Ovary (tissue), 9 donors: ENCODE data around the gene CHCHD6. TPM values are rescaled to one million over a fixed set of nuclear protein-coding genes. Genes with fewer than 3 reads are reported as not detected.

Source experiments
- DNase-seq, 5 donors: peaks; one replicate each; pipeline ENCODE4 v3.0.0-alpha.2; 2019 to 2020
- H3K27ac ChIP-seq, 2 donors: fragments of 200-600 bp; one replicate each; pipeline versions ENCODE4 v1.5.1 to v1.8.0; 2019 to 2022
- H3K27me3 ChIP-seq: fragments of 200-600 bp; one replicate; pipeline ENCODE4 v1.8.0; 2022
- H3K36me3 ChIP-seq: fragments of 200-600 bp; sonication (generic); one replicate; pipeline ENCODE4 v1.5.1; 2019
- H3K4me1 ChIP-seq: one replicate; pipeline ENCODE4 v1.8.1; 2013; ENCODE audit warnings: mild to moderate bottlenecking, moderate library complexity; ENCODE audit not compliant: insufficient read depth
- H3K4me3 ChIP-seq: fragments of 200-600 bp; sonication (generic); one replicate; pipeline ENCODE4 v1.5.1; 2017
- H3K9me3 ChIP-seq, 2 donors: fragments of 200-600 bp in 1 of 2; sonication (generic) in 1 of 2; one replicate each; pipeline versions ENCODE4 v1.5.1 to v1.8.1; 2013 to 2019; ENCODE audit warnings: mild to moderate bottlenecking in 1 of 2, moderate library complexity in 1 of 2
- EP300 ChIP-seq: sonication (generic); formaldehyde crosslinking; IDR thresholded peaks from one replicate; pipeline ENCODE4 v1.6.1; 2017; ENCODE audit warnings: antibody characterized with exemption
- POLR2A ChIP-seq: fragments of 450-650 bp; IDR thresholded peaks from one replicate; pipeline ENCODE4 v1.6.1; 2017; ENCODE audit warnings: antibody characterized with exemption, mild to moderate bottlenecking, moderate library complexity
- WGBS, 3 donors: extraction: QIAGEN DNeasy Blood & Tissue Kit in 1 of 3; methylation state at CpG; one replicate each; pipeline versions ENCODE4 v1.1.5 to v1.1.7; 2013 to 2017; 5-methylcytosine and 5-hydroxymethylcytosine counted together
- intact Hi-C, 4 donors: fragments of 100-400 bp; cut with DNase I; formaldehyde crosslinking; loops; one replicate each; pipeline versions ENCODE4 v1.11.0 to v1.15.1; 2022 to 2023
- polyA plus RNA-seq, 2 donors: library from polyadenylated mRNA; stranded (reverse); fragments of 200-250 nt in 1 of 2; fragments of 350-450 nt in 1 of 2; fragmentation: Illumina TruSeq in 1 of 2; extraction: RNeasy Lipid Tissue Mini Kit (QIAGEN cat#74804) in 1 of 2; gene quantifications; one replicate each; pipeline ENCODE4 v1.2.3, GENCODE V29; 2013 to 2014
- total RNA-seq, 7 donors: library from RNA; depleted of rRNA in 2 of 7; stranded (reverse); fragments of >200 nt in 2 of 7; fragmentation: NEBNext Ultra II Directional in 3 of 7; extraction: Animal tissue kit (Norgen Biotek cat#: 25700) in 3 of 7; gene quantifications; one replicate each; pipeline versions ENCODE4 v1.1.0 to v1.2.4, GENCODE V29; 2016 to 2023
- TF ChIP-seq, protein P1 (sequence below), 3 donors: fragments of 450-650 bp in 2 of 3; fragments of 200-600 bp in 1 of 3; IDR thresholded peaks; one replicate each; pipeline versions ENCODE4 v1.5.1 to v1.8.0; 2016 to 2022; ENCODE audit warnings: antibody characterized with exemption in 3 of 3, mild to moderate bottlenecking in 1 of 3
- donor health status: DM: no; HTN: no; CAD: no; lungs with moderate emphysema.
- donor health status: DM: no; HTN: no; CAD: no.
- donor health status: Bipolar disorder and iron deficiency.
- donor health status: DM: yes; HTN: yes; CAD: no.
- donor health status: DM: no; HTN: no; CAD: no.
- donor health status: DM: yes; HTN: yes; CAD: no.

Gene CHCHD6
- total and polyA plus RNA-seq, 9 donors: 8.5 to 24.6 (median 19.5) TPM

GRCh38 chr3:126922466-126922865 lies 218.4 kb downstream of the CHCHD6 start:
- H3K9me3 ChIP-seq: no peaks in the 10 kb centered on the region
- no peaks in the 10 kb centered on the region for H3K27me3 ChIP-seq
- 92 to 99% (median 93%) methylated on average over 4 of the region's 4 CpGs for WGBS, 3 donors
- peaks cover 7% of the 10 kb centered on the region for H3K4me1 ChIP-seq
- TF ChIP-seq, protein P1, sequence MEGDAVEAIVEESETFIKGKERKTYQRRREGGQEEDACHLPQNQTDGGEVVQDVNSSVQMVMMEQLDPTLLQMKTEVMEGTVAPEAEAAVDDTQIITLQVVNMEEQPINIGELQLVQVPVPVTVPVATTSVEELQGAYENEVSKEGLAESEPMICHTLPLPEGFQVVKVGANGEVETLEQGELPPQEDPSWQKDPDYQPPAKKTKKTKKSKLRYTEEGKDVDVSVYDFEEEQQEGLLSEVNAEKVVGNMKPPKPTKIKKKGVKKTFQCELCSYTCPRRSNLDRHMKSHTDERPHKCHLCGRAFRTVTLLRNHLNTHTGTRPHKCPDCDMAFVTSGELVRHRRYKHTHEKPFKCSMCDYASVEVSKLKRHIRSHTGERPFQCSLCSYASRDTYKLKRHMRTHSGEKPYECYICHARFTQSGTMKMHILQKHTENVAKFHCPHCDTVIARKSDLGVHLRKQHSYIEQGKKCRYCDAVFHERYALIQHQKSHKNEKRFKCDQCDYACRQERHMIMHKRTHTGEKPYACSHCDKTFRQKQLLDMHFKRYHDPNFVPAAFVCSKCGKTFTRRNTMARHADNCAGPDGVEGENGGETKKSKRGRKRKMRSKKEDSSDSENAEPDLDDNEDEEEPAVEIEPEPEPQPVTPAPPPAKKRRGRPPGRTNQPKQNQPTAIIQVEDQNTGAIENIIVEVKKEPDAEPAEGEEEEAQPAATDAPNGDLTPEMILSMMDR (IDR thresholded peaks at IDR 0.05): no peak
- TF ChIP-seq EP300 (no peak), POLR2A (no peak)
- DNase-seq: no peak
- H3K4me3 ChIP-seq: no peak overlapping the region
- H3K36me3 ChIP-seq: no peaks in the 10 kb centered on the region
- intact Hi-C loops: no loop called here
- no peak overlapping the region for H3K27ac ChIP-seq

DNA sequence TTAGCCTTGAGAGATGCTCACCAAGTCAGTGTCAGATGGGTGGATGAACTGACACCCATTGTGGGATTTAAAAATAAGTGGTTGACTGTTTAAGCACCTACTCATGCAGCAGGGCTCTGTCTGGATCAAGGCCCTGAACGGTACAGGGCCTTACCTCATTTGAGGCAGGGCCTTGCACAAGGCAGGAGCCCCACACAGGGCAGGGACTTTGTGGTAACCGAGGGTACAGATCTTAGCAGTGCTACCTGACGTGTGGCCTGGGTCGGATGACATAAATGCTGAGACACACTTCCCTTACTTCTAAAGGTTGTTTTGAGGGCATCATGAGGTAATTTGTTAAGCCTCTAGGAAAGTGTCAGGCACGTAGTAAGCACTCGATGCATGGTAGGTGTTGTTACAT lies 219.4 kb downstream of the CHCHD6 start:
- Histone ChIP-seq H3K27me3 (no peaks in the 10 kb centered on the region), H3K27ac (no peak overlapping the region), H3K4me3 (no peak overlapping the region), H3K9me3 (no peaks in the 10 kb centered on the region), H3K36me3 (no peaks in the 10 kb centered on the region), H3K4me1 (peaks cover 7% of the 10 kb centered on the region)
- intact Hi-C loops: no loop called here
- 91 to 95% (median 95%) methylated on average over 6 of the region's 6 CpGs for WGBS, 3 donors
- DNase-seq: no peak
- TF ChIP-seq, protein P1 (IDR thresholded peaks at IDR 0.05): no peak
- TF ChIP-seq POLR2A (no peak), EP300 (no peak)

DNA sequence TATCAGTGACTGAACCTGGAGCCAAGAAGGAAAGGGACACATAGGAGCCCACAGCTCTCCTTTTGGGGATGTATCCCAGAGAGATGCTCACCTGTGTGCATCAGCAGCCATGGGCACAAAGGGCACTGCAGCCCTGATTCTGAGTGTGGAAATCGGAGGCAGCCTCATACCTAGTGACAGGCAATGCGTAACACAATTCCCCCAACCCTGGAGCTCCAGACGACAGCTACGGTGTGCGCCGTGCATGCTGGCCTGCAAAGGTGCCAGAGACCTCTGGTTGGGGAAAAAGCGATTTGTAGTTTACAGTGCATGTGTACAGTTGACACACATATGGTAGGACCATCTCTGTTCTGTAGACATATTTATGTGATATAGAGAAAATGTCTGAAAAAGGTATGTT lies 219.9 kb downstream of the CHCHD6 start:
- no peak for DNase-seq

DNA sequence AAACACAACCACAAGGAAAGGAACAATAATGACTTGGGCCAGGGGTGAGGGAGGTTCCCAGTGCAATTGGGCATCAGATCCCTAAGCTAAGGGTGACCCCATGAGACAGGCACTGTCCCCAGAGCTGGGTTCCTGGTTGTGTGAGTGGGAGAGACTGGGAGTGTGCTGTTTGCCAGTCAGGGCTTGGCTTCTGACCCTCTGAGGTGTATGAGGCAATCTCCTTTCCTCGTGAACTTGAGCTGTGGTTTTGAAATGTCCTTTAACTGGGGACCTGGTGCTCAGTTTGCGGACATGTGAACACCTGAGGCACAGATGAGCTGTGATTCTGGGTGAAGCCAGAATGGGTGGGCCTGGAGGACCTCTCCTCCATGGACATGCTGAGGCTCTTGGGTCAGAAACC lies 220.4 kb downstream of the CHCHD6 start:
- no peaks in the 10 kb centered on the region for H3K36me3 ChIP-seq
- WGBS, 3 donors: 78 to 91% (median 89%) methylated on average over 2 of the region's 2 CpGs
- TF ChIP-seq, protein P1 (IDR thresholded peaks at IDR 0.05): no peak
- TF ChIP-seq EP300: no peak
- TF ChIP-seq POLR2A: no peak
- no peaks in the 10 kb centered on the region for H3K27me3 ChIP-seq
- H3K27ac ChIP-seq: no peak overlapping the region
- DNase-seq: no peak
- H3K4me1 ChIP-seq: peaks cover 7% of the 10 kb centered on the region
- H3K4me3 ChIP-seq: no peak overlapping the region
- intact Hi-C loops: no loop called here
- no peaks in the 10 kb centered on the region for H3K9me3 ChIP-seq

More for the DNA sequence above, 219.9 kb downstream of the CHCHD6 start:
- Histone ChIP-seq H3K27ac (no peak overlapping the region), H3K4me3 (no peak overlapping the region), H3K36me3 (no peaks in the 10 kb centered on the region), H3K4me1 (peaks cover 7% of the 10 kb centered on the region), H3K9me3 (no peaks in the 10 kb centered on the region), H3K27me3 (no peaks in the 10 kb centered on the region)
- intact Hi-C loops: no loop called here
- TF ChIP-seq EP300 (no peak), POLR2A (no peak)
- TF ChIP-seq, protein P1 (IDR thresholded peaks at IDR 0.05): no peak
- 91 to 98% (median 96%) methylated on average over 7 of the region's 7 CpGs for WGBS, 3 donors
